H1 (cell line): ENCODE data around the gene SPAM1. TPM values are rescaled to one million over a fixed set of nuclear protein-coding genes. Genes with fewer than 3 reads are reported as not detected.

Source experiments
- CTCF ChIA-PET: fragments of 300-600 bp; sonication (Branson Sonifier 250); formaldehyde crosslinking; loops from one replicate; lab custom pipeline; 2021; ENCODE audit not compliant: partially characterized antibody; lab: Charles Lee
- POLR2A ChIA-PET: fragments of 300-600 bp; sonication (Branson Sonifier 250); formaldehyde crosslinking; loops from one replicate; lab custom pipeline; 2021; ENCODE audit warnings: inconsistent platforms; ENCODE audit not compliant: partially characterized antibody; lab: Charles Lee
- DNase-seq, 2 experiments: peaks; one replicate each; pipeline versions ENCODE4 v3.0.0 to v3.0.0-alpha.2; 2010 to 2022; ENCODE audit warnings: low spot score in 2 of 2, low read depth in 1 of 2, mixed read lengths in 1 of 2
- FAIRE-seq: peaks from 2 replicates; lab custom pipeline; 2011; peaks lifted over from hg19 to GRCh38; lab: Jason Lieb, UNC
- H2AFZ ChIP-seq: 2 replicates; pipeline ENCODE4 v1.8.1; 2012; ENCODE audit warnings: low read length, inconsistent platforms
- H2AK5ac ChIP-seq: 2 replicates; pipeline ENCODE4 v1.6.1; 2013; ENCODE audit warnings: low read depth, low read length
- H2BK120ac ChIP-seq: replicated peaks from 2 replicates; pipeline ENCODE3; 2013; ENCODE audit warnings: low read depth, low read length, inconsistent platforms
- H2BK12ac ChIP-seq: 2 replicates; pipeline ENCODE4 v1.6.1; 2013; ENCODE audit warnings: low read depth, low read length
- H2BK15ac ChIP-seq: 2 replicates; pipeline ENCODE4 v1.6.1; 2013; ENCODE audit warnings: low read length
- H2BK20ac ChIP-seq: 2 replicates; pipeline ENCODE4 v1.6.1; 2013; ENCODE audit warnings: low read length
- H2BK5ac ChIP-seq: 2 replicates; pipeline ENCODE4 v1.6.1; 2013; ENCODE audit warnings: low read depth, low read length
- H3K14ac ChIP-seq: 2 replicates; pipeline ENCODE4 v1.6.1; 2013; ENCODE audit warnings: inconsistent platforms; ENCODE audit not compliant: insufficient read length
- H3K18ac ChIP-seq: 2 replicates; pipeline ENCODE4 v1.6.1; 2013; ENCODE audit warnings: low read length; ENCODE audit errors: extremely low read depth
- H3K23ac ChIP-seq: 2 replicates; pipeline ENCODE4 v1.6.1; 2013; ENCODE audit warnings: inconsistent platforms; ENCODE audit not compliant: insufficient read length
- H3K23me2 ChIP-seq: 2 replicates; pipeline ENCODE4 v1.6.1; 2013; ENCODE audit warnings: low read depth, low read length
- H3K27ac ChIP-seq: 2 replicates; pipeline ENCODE4 v1.6.1; 2011; ENCODE audit warnings: low read depth, low read length, inconsistent platforms
- H3K27me3 ChIP-seq, 4 experiments: replicated peaks in 1 of 4; 1 replicate in 1 of 4; 2 replicates in 3 of 4; pipeline versions ENCODE4 v1.6.1 to v1.8.1; 2011 to 2013; ENCODE audit warnings: low read length in 3 of 4, mild to moderate bottlenecking in 3 of 4, inconsistent platforms in 2 of 4, mixed read lengths in 2 of 4, moderate library complexity in 1 of 4; ENCODE audit not compliant: control insufficient read depth in 3 of 4, insufficient read depth in 3 of 4; ENCODE audit errors: extremely low read depth in 1 of 4
- H3K36me3 ChIP-seq, 4 experiments: 2 replicates each; pipeline versions ENCODE4 v1.6.1 to v1.8.1; 2011 to 2013; ENCODE audit warnings: mild to moderate bottlenecking in 4 of 4, low read length in 3 of 4, moderate library complexity in 2 of 4, control low read depth in 1 of 4, inconsistent platforms in 1 of 4; ENCODE audit not compliant: insufficient read depth in 4 of 4, control insufficient read depth in 2 of 4
- H3K4ac ChIP-seq: replicated peaks from 2 replicates; pipeline ENCODE3; 2013; ENCODE audit warnings: low read length, low read depth, mixed read lengths, inconsistent platforms; ENCODE audit not compliant: insufficient read length
- H3K4me1 ChIP-seq, 4 experiments: replicated peaks in 1 of 4; 1 replicate in 1 of 4; 2 replicates in 3 of 4; pipeline versions ENCODE4 v1.6.1 to v1.8.1; 2011 to 2013; ENCODE audit warnings: low read length in 3 of 4, inconsistent platforms in 2 of 4, mixed read lengths in 1 of 4; ENCODE audit not compliant: insufficient read depth in 4 of 4, control insufficient read depth in 3 of 4
- H3K4me2 ChIP-seq, 2 experiments: 2 replicates each; pipeline versions ENCODE4 v1.6.1 to v1.8.1; 2011 to 2013; ENCODE audit warnings: low read depth in 2 of 2, low read length in 2 of 2, control low read depth in 1 of 2, inconsistent platforms in 1 of 2, mild to moderate bottlenecking in 1 of 2; ENCODE audit not compliant: insufficient read depth in 1 of 2
- H3K4me3 ChIP-seq, 4 experiments: fragments of 200-600, 300-600 bp in 1 of 4; sonication (generic), shearing (Covaris generic), sonication (Bioruptor Twin) in 1 of 4; 2 replicates each; pipeline versions ENCODE4 v1.5.1 to v1.8.1; 2011 to 2016; ENCODE audit warnings: low read length in 4 of 4, low read depth in 3 of 4, control low read depth in 2 of 4, inconsistent platforms in 2 of 4, mild to moderate bottlenecking in 2 of 4, mixed read lengths in 1 of 4, moderate library complexity in 1 of 4; ENCODE audit not compliant: insufficient read depth in 2 of 4; ENCODE audit errors: extremely low read depth in 1 of 4
- H3K56ac ChIP-seq: replicated peaks from 2 replicates; pipeline ENCODE3; 2013; ENCODE audit warnings: low read depth, mild to moderate bottlenecking, mixed read lengths, low read length, inconsistent platforms; ENCODE audit not compliant: insufficient read length
- H3K79me1 ChIP-seq: 2 replicates; pipeline ENCODE4 v1.6.1; 2013; ENCODE audit warnings: low read depth, low read length, control low read depth
- H3K79me2 ChIP-seq, 2 experiments: 2 replicates each; pipeline versions ENCODE4 v1.6.1 to v1.8.1; 2012 to 2013; ENCODE audit warnings: low read length in 2 of 2, mild to moderate bottlenecking in 2 of 2, inconsistent platforms in 1 of 2; ENCODE audit not compliant: insufficient read depth in 2 of 2, control insufficient read depth in 1 of 2
- H3K9ac ChIP-seq, 4 experiments: replicated peaks in 1 of 4; 1 replicate in 1 of 4; 2 replicates in 3 of 4; pipeline versions ENCODE4 v1.6.1 to v1.8.1; 2011 to 2013; ENCODE audit warnings: low read depth in 3 of 4, low read length in 3 of 4, control low read depth in 2 of 4, mild to moderate bottlenecking in 2 of 4, moderate library complexity in 2 of 4, inconsistent platforms in 1 of 4; ENCODE audit errors: extremely low read depth in 1 of 4
- H3K9me3 ChIP-seq, 2 experiments: 2 replicates each; pipeline versions ENCODE4 v1.6.1 to v1.8.1; 2012 to 2013; ENCODE audit warnings: mild to moderate bottlenecking in 2 of 2, moderate library complexity in 2 of 2, control low read depth in 1 of 2, inconsistent platforms in 1 of 2, low read depth in 1 of 2, low read length in 1 of 2, mixed read lengths in 1 of 2; ENCODE audit not compliant: insufficient read depth in 2 of 2
- H4K20me1 ChIP-seq, 2 experiments: replicated peaks in 1 of 2; 2 replicates each; pipeline versions ENCODE3 to v1.8.1; 2011 to 2013; ENCODE audit warnings: inconsistent platforms in 2 of 2, low read length in 2 of 2, mild to moderate bottlenecking in 1 of 2; ENCODE audit not compliant: insufficient read depth in 2 of 2, control insufficient read depth in 1 of 2
- H4K5ac ChIP-seq: 2 replicates; pipeline ENCODE4 v1.6.1; 2013; ENCODE audit warnings: low read length, low read depth, mixed read lengths, inconsistent platforms; ENCODE audit not compliant: insufficient read length
- H4K8ac ChIP-seq: 2 replicates; pipeline ENCODE4 v1.8.0; 2013; ENCODE audit warnings: mild to moderate bottlenecking, moderate library complexity, low read length, inconsistent platforms; ENCODE audit not compliant: insufficient read depth; ENCODE audit errors: extremely low read depth
- H4K91ac ChIP-seq: replicated peaks from 2 replicates; pipeline ENCODE3; 2013; ENCODE audit warnings: low read length, mixed read lengths, inconsistent platforms; ENCODE audit not compliant: insufficient read length
- ATF2 ChIP-seq: IDR thresholded peaks from 2 replicates; pipeline ENCODE4 v1.6.1; 2012; ENCODE audit warnings: low read length, inconsistent platforms
- ATF3 ChIP-seq: IDR thresholded peaks from 2 replicates; pipeline ENCODE4 v1.6.1; 2011; ENCODE audit warnings: low read depth, mild to moderate bottlenecking, low read length; ENCODE audit not compliant: insufficient read depth
- BACH1 ChIP-seq: IDR thresholded peaks from 2 replicates; pipeline ENCODE4 v1.6.1; 2012; ENCODE audit warnings: low read length, improper control_type of control experiment
- GTF2F1 ChIP-seq: IDR thresholded peaks from 2 replicates; pipeline ENCODE4 v1.6.1; 2012; ENCODE audit warnings: low read depth, low read length, improper control_type of control experiment, borderline replicate concordance
- JUND ChIP-seq: IDR thresholded peaks from 2 replicates; pipeline ENCODE4 v1.6.1; 2011; ENCODE audit warnings: mild to moderate bottlenecking, improper control_type of control experiment, low read length
- POLR2A ChIP-seq, 2 experiments: IDR thresholded peaks; 1 replicate in 1 of 2; 2 replicates in 1 of 2; pipeline ENCODE4 v1.6.1; 2011; ENCODE audit warnings: low read depth in 2 of 2, low read length in 2 of 2, mild to moderate bottlenecking in 2 of 2; ENCODE audit errors: control extremely low read depth in 1 of 2
- RAD21 ChIP-seq, 2 experiments: IDR thresholded peaks in 1 of 2; conservative IDR thresholded peaks in 1 of 2; 2 replicates each; pipeline ENCODE4 v1.6.1; 2011; ENCODE audit warnings: low read depth in 2 of 2, low read length in 2 of 2, improper control_type of control experiment in 1 of 2, inconsistent platforms in 1 of 2, mild to moderate bottlenecking in 1 of 2, moderate library complexity in 1 of 2
- TAF1 ChIP-seq: IDR thresholded peaks from 2 replicates; pipeline ENCODE4 v1.6.1; 2011; ENCODE audit warnings: mild to moderate bottlenecking, low read depth, low read length
- whole genome bisulfite sequencing, 2 experiments: shearing (Covaris generic) in 1 of 2; methylation state at CpG; one replicate each; pipeline versions ENCODE4 v1.1.6 to v1.1.7; 2013 to 2015; ENCODE audit warnings: low lambda C conversion rate in 2 of 2, mixed read lengths in 2 of 2, inconsistent platforms in 1 of 2, low coverage in 1 of 2, missing lambda C conversion rate in 1 of 2; ENCODE audit not compliant: insufficient replicate concordance in 2 of 2, insufficient coverage in 1 of 2, insufficient read length in 1 of 2; ENCODE audit errors: extremely low coverage in 1 of 2, missing lambda C conversion rate in 1 of 2; 5-methylcytosine and 5-hydroxymethylcytosine counted together
- polyA plus RNA-seq, 7 experiments: library from polyadenylated mRNA; depleted of rRNA in 3 of 7; stranded (reverse) in 5 of 7; unstranded in 2 of 7; fragments of >200 nt in 5 of 7; fragments of 200-250 nt in 2 of 7; gene quantifications; 1 replicate in 5 of 7; 2 replicates in 1 of 7; 4 replicates in 1 of 7; pipeline versions ENCODE4 v1.2.1 to v1.2.3, GENCODE V29; 2011 to 2013; ENCODE audit warnings: missing spikeins in 2 of 7, mixed read lengths in 2 of 7
- total RNA-seq: library from RNA; stranded (reverse); fragmentation: NEBNext Ultra II Directional; extraction: Animal tissue kit (Norgen Biotek cat#: 25700); gene quantifications from 2 replicates; pipeline ENCODE4 v1.2.1, GENCODE V29; 2021
- TF ChIP-seq, protein P1 (sequence below), 3 experiments: IDR thresholded peaks; 1 replicate in 2 of 3; 2 replicates in 1 of 3; pipeline versions ENCODE4 v1.5.1 to v1.6.1; 2011; ENCODE audit warnings: low read length in 3 of 3, mild to moderate bottlenecking in 3 of 3, inconsistent platforms in 2 of 3, low read depth in 1 of 3, moderate library complexity in 1 of 3; ENCODE audit not compliant: insufficient read depth in 1 of 3; ENCODE audit errors: control extremely low read depth in 1 of 3

The SPAM1 gene
- total and polyA plus RNA-seq, 2 of the 8 experiments (the other 6 are each of a cell fraction or from before 2014, with no cell fraction given) = not detected

- Histone ChIP-seq H3K79me1 (no peaks in the 10 kb centered on the region), H3K14ac (no peak overlapping the region), H3K4ac (no peak overlapping the region), H2BK15ac (no peak overlapping the region), H3K9me3 (no peaks in the 10 kb centered on the region), H2BK120ac (no peak overlapping the region), H3K79me2 (no peaks in the 10 kb centered on the region), H4K20me1 (no peaks in the 10 kb centered on the region), H2BK5ac (no peak overlapping the region), H3K23me2 (no peaks in the 10 kb centered on the region), H3K4me1 (peaks cover 0 to 2% (median 1%) of the 10 kb centered on the region in 4 experiments; a peak in 2 of 7 replicates), H3K27ac (no peak overlapping the region), H4K8ac (no peak overlapping the region), H3K18ac (no peak overlapping the region), H2BK20ac (no peak overlapping the region), H2BK12ac (no peak overlapping the region), H3K9ac (no peak overlapping the region), H3K36me3 (no peaks in the 10 kb centered on the region), H4K5ac (no peak overlapping the region), H2AFZ (0 out of 2 replicates have a peak overlapping the region, but pooled peaks have one; percentile 83), H3K23ac (no peak overlapping the region), H3K56ac (no peak overlapping the region), H3K4me2 (no peak overlapping the region), H4K91ac (no peak overlapping the region), H3K27me3 (no peaks in the 10 kb centered on the region), H2AK5ac (no peak overlapping the region), H3K4me3 (no peak overlapping the region)
- CTCF ChIA-PET = interaction anchor here (0.6 kb wide), 1 partner anchor 282 kb away, joined by 3 read pairs; no protein-coding TSS in a partner anchor
- POLR2A ChIA-PET = no interaction called here
- DNase-seq = no peak
- 84% methylated on average over 6 of the region's 6 CpGs; no CpG with 5 or more reads in 1 of the 2 experiments for WGBS, 2 experiments
- FAIRE-seq = peak; percentile 28
- TF ChIP-seq ATF3 (no peak), BACH1 (no peak), JUND (no peak), TAF1 (no peak), RAD21 (IDR thresholded peaks at IDR 0.05 in 1 of 2, conservative IDR thresholded peaks at IDR 0.05 in 1 of 2; ENCODE audit: low read depth in 2 of 2, low read length in 2 of 2) (no peak), GTF2F1 (no peak), POLR2A (IDR thresholded peaks at IDR 0.05; ENCODE audit: control extremely low read depth in 1 of 2, low read depth in 2 of 2, low read length in 2 of 2) (no peak), ATF2 (no peak)
- TF ChIP-seq, protein P1, sequence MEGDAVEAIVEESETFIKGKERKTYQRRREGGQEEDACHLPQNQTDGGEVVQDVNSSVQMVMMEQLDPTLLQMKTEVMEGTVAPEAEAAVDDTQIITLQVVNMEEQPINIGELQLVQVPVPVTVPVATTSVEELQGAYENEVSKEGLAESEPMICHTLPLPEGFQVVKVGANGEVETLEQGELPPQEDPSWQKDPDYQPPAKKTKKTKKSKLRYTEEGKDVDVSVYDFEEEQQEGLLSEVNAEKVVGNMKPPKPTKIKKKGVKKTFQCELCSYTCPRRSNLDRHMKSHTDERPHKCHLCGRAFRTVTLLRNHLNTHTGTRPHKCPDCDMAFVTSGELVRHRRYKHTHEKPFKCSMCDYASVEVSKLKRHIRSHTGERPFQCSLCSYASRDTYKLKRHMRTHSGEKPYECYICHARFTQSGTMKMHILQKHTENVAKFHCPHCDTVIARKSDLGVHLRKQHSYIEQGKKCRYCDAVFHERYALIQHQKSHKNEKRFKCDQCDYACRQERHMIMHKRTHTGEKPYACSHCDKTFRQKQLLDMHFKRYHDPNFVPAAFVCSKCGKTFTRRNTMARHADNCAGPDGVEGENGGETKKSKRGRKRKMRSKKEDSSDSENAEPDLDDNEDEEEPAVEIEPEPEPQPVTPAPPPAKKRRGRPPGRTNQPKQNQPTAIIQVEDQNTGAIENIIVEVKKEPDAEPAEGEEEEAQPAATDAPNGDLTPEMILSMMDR (IDR thresholded peaks at IDR 0.05; ENCODE audit: control extremely low read depth in 1 of 3, insufficient read depth in 1 of 3, low read depth in 1 of 3, low read length in 3 of 3) = no peak
These were observed 36.7 kb downstream of the SPAM1 start for GRCh38 chr7:123961771-123962170.
